Transverse colon (tissue), 4 donors: ENCODE data around the gene PRSS53. TPM values are rescaled to one million over a fixed set of nuclear protein-coding genes. Genes with fewer than 3 reads are reported as not detected.

Experiments used
- DNase-seq: peaks from one replicate; pipeline ENCODE4 v3.0.0-alpha.2; 2019
- H3K27ac ChIP-seq, 4 donors: fragments of 200-600 bp; sonication (generic); 2 replicates each; pipeline ENCODE4 v1.5.1; 2016 to 2018; ENCODE audit warnings: inconsistent platforms in 4 of 4
- H3K27me3 ChIP-seq: fragments of 200-600 bp; sonication (generic); 2 replicates; pipeline ENCODE4 v1.5.1; 2017; ENCODE audit warnings: inconsistent platforms
- H3K36me3 ChIP-seq, 4 donors: fragments of 200-600 bp; sonication (generic); 2 replicates each; pipeline ENCODE4 v1.5.1; 2017 to 2019; ENCODE audit warnings: inconsistent platforms in 4 of 4
- H3K4me1 ChIP-seq, 4 donors: fragments of 200-600 bp; sonication (generic); 2 replicates each; pipeline ENCODE4 v1.5.1; 2017 to 2020; ENCODE audit warnings: inconsistent platforms in 4 of 4
- H3K4me3 ChIP-seq, 4 donors: fragments of 200-600 bp; sonication (generic); 1 replicate in 1 of 4; 2 replicates in 3 of 4; pipeline versions ENCODE4 v1.5.1 to v1.6.1; 2017 to 2019; ENCODE audit warnings: inconsistent platforms in 4 of 4
- H3K9me3 ChIP-seq, 2 donors: fragments of 200-600 bp; sonication (generic); 2 replicates each; pipeline ENCODE4 v1.5.1; 2017 to 2019; ENCODE audit warnings: inconsistent platforms in 2 of 2
- EP300 ChIP-seq: sonication (generic); formaldehyde crosslinking; IDR thresholded peaks from one replicate; pipeline ENCODE4 v1.6.1; 2017; ENCODE audit warnings: antibody characterized with exemption, low read depth
- POLR2A ChIP-seq: fragments of 450-650 bp; IDR thresholded peaks from one replicate; pipeline ENCODE4 v1.6.1; 2016; ENCODE audit warnings: antibody characterized with exemption, mild to moderate bottlenecking, moderate library complexity
- POLR2AphosphoS5 ChIP-seq, 3 donors: sonication (generic); formaldehyde crosslinking; IDR thresholded peaks; one replicate each; pipeline ENCODE4 v1.6.1; 2016; ENCODE audit warnings: antibody characterized with exemption in 3 of 3
- WGBS, 2 donors: methylation state at CpG; one replicate each; pipeline ENCODE4 v1.1.5; 2018; ENCODE audit warnings: low coverage in 1 of 2; 5-methylcytosine and 5-hydroxymethylcytosine counted together
- in situ Hi-C, 4 donors: fragments of 200-750 bp; cut with MboI; loops; one replicate each; pipeline versions ENCODE4 v1.15.0 to v1.15.1; 2017; ENCODE audit warnings: low sequenced_read_pairs in 3 of 4, low pct_ligation_motif_present in 1 of 4, low pct_unique_long_range_greater_than_20kb in 1 of 4
- intact Hi-C: fragments of 100-400 bp; cut with DNase I; formaldehyde crosslinking; loops from one replicate; pipeline ENCODE4 v1.15.1; 2023; ENCODE audit warnings: low total_unique reads
- total RNA-seq, 4 donors: library from RNA; depleted of rRNA; stranded (reverse); fragments of >200 nt; gene quantifications; one replicate each; pipeline ENCODE4 v1.1.0, GENCODE V29; 2016
- TF ChIP-seq, protein P1 (sequence below), 5 experiments: fragments of 200-600 bp in 3 of 5; fragments of 450-650 bp in 2 of 5; sonication (generic) in 3 of 5; IDR thresholded peaks; 1 replicate in 2 of 5; 2 replicates in 3 of 5; pipeline ENCODE4 v1.5.1; 2016 to 2017; ENCODE audit warnings: antibody characterized with exemption in 5 of 5, inconsistent platforms in 3 of 5, mild to moderate bottlenecking in 2 of 5, moderate library complexity in 1 of 5

PRSS53 gene
- total RNA-seq, 4 donors from 2014 or later = 1.1 to 5.2 (median 3.1) TPM

DNA sequence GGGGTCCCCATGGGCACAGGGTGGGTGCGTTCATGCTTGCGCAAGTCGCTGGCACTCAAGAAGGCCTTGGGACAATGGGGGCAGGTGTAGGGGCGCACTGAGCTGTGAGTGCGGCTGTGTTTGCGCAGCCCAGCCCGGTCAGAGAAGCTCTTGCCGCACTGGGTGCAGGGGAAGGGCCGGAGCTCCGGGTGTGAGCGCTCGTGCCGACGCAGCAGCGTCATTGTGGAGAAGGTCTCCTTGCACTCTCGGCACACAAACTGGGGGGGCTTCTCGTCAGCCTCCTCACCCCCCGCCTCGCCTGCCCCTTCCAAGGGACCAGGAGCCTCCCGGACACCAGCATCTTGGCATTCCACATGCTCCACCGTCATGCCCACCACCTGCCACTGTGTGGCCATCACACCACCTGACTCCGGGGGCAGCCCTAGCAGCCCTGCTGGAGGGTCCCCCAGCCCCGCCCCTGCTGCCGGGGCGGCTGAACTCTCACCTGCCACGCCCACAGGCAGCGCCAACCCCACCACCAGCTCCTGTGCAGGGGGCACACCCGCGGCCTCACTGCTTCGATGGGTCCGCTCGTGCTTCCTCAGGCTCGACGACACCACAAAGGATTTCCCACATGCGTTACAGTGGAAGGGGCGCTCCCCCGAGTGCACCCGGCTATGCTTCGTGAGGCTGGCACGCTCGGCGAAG, 27.5 kb downstream of the PRSS53 start:
- intact Hi-C loops = no loop called here
- no peak for DNase-seq
- 93 to 100% methylated on average over 4 to 36 of the region's 42 CpGs for WGBS, 2 donors
- no peaks in the 10 kb centered on the region for H3K27me3 ChIP-seq
- peaks cover 0 to 11% (median 4%) of the 10 kb centered on the region in 4 donors for H3K4me1 ChIP-seq
- in situ Hi-C loops = no loop called here
- no peak for TF ChIP-seq EP300
- TF ChIP-seq POLR2A = no peak
- TF ChIP-seq, protein P1, sequence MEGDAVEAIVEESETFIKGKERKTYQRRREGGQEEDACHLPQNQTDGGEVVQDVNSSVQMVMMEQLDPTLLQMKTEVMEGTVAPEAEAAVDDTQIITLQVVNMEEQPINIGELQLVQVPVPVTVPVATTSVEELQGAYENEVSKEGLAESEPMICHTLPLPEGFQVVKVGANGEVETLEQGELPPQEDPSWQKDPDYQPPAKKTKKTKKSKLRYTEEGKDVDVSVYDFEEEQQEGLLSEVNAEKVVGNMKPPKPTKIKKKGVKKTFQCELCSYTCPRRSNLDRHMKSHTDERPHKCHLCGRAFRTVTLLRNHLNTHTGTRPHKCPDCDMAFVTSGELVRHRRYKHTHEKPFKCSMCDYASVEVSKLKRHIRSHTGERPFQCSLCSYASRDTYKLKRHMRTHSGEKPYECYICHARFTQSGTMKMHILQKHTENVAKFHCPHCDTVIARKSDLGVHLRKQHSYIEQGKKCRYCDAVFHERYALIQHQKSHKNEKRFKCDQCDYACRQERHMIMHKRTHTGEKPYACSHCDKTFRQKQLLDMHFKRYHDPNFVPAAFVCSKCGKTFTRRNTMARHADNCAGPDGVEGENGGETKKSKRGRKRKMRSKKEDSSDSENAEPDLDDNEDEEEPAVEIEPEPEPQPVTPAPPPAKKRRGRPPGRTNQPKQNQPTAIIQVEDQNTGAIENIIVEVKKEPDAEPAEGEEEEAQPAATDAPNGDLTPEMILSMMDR (IDR thresholded peaks at IDR 0.05) = no peak
- no peak for TF ChIP-seq POLR2AphosphoS5 (IDR thresholded peaks at IDR 0.05)
- no peak overlapping the region for H3K4me3 ChIP-seq
- peaks cover 0 to 15% (median 6%) of the 10 kb centered on the region in 4 donors for H3K36me3 ChIP-seq
- H3K27ac ChIP-seq = no peak overlapping the region
- no peaks in the 10 kb centered on the region for H3K9me3 ChIP-seq

- intact Hi-C loops = no loop called here
- Histone ChIP-seq H3K4me1 (peaks cover 0 to 4% (median 1%) of the 10 kb centered on the region in 4 donors), H3K36me3 (peaks cover 0 to 3% (median 0%) of the 10 kb centered on the region in 4 donors), H3K9me3 (no peaks in the 10 kb centered on the region), H3K4me3 (no peak overlapping the region), H3K27me3 (no peaks in the 10 kb centered on the region), H3K27ac (no peak overlapping the region)
- WGBS, 2 donors = 84 to 94% methylated on average over 3 to 4 of the region's 4 CpGs
- DNase-seq = no peak
- TF ChIP-seq EP300 (no peak), POLR2AphosphoS5 (IDR thresholded peaks at IDR 0.05) (no peak), POLR2A (no peak)
- TF ChIP-seq, protein P1 (IDR thresholded peaks at IDR 0.05) = no peak
- in situ Hi-C loops = no loop called here
Observed at GRCh38 chr16:31055613-31056012, 33.1 kb downstream of the PRSS53 start.

GRCh38 chr16:31052114-31052513, 36.6 kb downstream of the PRSS53 start:
- 45 to 50% methylated on average over 2 of the region's 2 CpGs for WGBS, 2 donors
- peak; percentile 36 for DNase-seq
- Histone ChIP-seq H3K4me3 (no peak overlapping the region), H3K4me1 (peaks cover 0 to 4% (median 1%) of the 10 kb centered on the region in 4 donors), H3K27ac (no peak overlapping the region), H3K27me3 (no peaks in the 10 kb centered on the region), H3K9me3 (no peaks in the 10 kb centered on the region), H3K36me3 (no peaks in the 10 kb centered on the region)
- in situ Hi-C loops (no loop called here), intact Hi-C loops (no loop called here)
- TF ChIP-seq POLR2A (no peak), POLR2AphosphoS5 (IDR thresholded peaks at IDR 0.05) (peak in 1 of 3 donors; percentile 12)

GRCh38 chr16:31050280-31051030, 38.3 kb downstream of the PRSS53 start:
- intact Hi-C loops = no loop called here
- Histone ChIP-seq H3K9me3 (no peaks in the 10 kb centered on the region), H3K36me3 (no peaks in the 10 kb centered on the region), H3K4me3 (no peak overlapping the region), H3K27ac (no peak overlapping the region), H3K4me1 (peaks cover 0 to 4% (median 1%) of the 10 kb centered on the region in 4 donors), H3K27me3 (no peaks in the 10 kb centered on the region)
- 93 to 99% methylated on average over 8 to 10 of the region's 10 CpGs for WGBS, 2 donors
- in situ Hi-C loops = no loop called here
- DNase-seq = no peak
- TF ChIP-seq, protein P1 (IDR thresholded peaks at IDR 0.05) = no peak
- TF ChIP-seq POLR2A (no peak), POLR2AphosphoS5 (IDR thresholded peaks at IDR 0.05) (no peak), EP300 (no peak)
